GM12874 (cell line): ENCODE results near the gene ZHX3.

Source experiments
- CTCF ChIP-seq: IDR thresholded peaks from 2 replicates; pipeline ENCODE4 v1.5.1; 2011; ENCODE audit warnings: low read depth, mild to moderate bottlenecking, control low read depth, low read length, moderate library complexity; ENCODE audit not compliant: insufficient read depth

ZHX3 gene

DNA sequence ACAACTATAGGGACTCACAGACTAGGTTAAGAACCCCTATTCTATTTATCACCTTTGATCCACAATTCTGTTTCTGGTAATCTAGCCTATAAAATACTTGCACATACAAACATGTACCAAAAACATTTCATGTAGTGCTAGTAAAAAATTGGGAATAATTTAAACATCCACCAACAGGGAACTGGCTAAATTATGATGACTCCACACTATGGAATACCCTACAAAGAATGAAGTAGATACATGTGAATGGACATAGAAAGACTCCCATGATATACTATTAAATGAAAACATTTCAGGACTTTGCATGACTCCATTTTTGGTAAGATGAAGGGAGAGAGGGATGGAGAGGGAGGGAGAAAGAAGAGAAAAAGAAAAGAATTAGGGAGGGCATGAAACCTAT lies 58.2 kb downstream of the ZHX3 start:
- no peak for TF ChIP-seq CTCF

DNA sequence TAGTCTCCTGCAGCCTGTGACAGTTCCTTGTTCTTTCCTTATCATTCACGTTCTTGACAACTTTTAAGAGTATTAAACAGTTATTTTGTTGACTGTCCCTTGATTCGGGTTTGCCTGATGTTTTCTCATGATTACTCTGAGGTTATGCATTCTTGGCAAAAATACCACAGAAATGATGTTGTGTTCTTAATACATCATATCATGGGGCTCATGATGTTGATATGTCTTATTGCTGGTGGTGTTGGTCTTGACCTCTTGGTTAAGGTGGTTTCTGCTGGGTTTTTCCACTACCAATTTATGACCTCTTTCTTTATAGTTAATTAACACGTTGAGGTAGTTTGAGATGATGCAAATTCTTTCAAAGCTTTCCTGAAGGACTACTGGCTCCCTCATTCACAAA lies 59.1 kb downstream of the ZHX3 start:
- no peak for TF ChIP-seq CTCF

- no peak for TF ChIP-seq CTCF
These were observed 61.0 kb downstream of the ZHX3 start for GRCh38 chr20:41256516-41256915.

DNA sequence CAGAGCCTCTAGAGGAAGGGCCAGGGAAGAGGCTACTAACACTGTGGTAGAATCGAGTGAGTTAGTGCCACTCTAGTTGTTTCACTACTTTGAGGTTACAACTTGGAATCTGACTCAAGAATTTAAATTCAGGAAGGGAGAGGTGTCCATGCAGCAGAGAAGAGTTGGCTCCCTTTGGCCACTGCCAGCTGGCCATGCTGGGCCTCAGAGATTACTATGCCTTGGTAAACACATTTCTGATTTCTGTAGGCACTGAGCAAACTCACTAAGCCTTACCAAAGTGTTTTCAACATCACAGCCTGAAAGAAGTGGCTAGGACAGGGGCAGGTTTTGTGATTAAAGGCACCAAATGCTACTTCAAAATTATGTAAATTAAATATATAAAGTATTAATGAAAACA lies 61.9 kb downstream of the ZHX3 start:
- TF ChIP-seq CTCF: no peak

DNA sequence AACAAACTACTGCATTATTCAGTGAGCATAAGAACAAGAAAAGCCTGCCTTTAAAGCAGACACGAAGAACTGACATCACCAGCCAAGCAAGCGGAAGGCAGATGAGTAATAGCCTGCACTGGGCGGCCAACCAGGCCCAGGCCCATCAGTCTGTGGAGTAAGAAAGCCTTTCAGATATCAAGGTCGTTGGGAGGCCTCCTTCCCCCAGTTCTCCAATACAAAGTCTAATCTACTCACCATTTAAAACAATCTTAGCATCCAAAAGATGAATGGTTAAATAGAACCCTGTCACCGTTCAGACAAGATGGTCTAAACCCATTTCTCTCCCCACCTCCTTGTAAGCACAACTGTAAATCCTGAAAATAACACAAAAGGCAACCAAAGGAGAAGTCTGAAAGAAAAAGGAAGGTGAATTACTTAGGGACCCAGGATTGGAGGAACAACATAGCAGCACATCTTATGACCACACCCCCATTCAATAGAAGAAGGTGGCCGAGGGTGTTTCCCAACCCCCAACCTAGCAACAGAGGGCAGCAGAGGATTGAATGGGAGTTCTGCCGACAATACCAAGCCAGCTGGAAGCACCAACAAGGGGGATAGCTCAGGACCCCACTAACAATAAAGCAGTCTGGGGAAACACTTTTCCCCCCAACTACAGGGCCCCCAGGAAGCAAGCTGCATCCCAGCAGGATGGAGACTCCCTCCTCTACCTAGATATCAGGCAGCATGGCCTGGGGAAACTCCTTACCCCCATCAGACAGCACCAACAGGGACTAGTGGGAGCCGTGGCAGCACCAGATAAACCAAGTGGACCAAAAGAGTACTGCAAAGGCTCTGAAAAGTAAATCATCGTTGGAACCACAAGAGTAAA lies 67.9 kb downstream of the ZHX3 start:
- TF ChIP-seq CTCF: peak; percentile 26; the same call in 1 of the 2 replicates

GRCh38 chr20:41248368-41249024 lies 69.0 kb downstream of the ZHX3 start:
- TF ChIP-seq CTCF: no peak

- no peak for TF ChIP-seq CTCF
These were observed 69.8 kb downstream of the ZHX3 start for GRCh38 chr20:41247523-41248367.
